GM23248 (cell line): ENCODE measurements around the gene SKP1.

Source experiments
- EZH2 ChIP-seq: fragments of 200-600 bp; sonication (generic); IDR thresholded peaks from 2 replicates; pipeline ENCODE4 v1.6.1; 2018; ENCODE audit warnings: antibody characterized with exemption, mild to moderate bottlenecking; ENCODE audit not compliant: insufficient read depth, poor library complexity, severe bottlenecking
- EZH2phosphoT487 ChIP-seq: fragments of 200-600 bp; sonication (generic); IDR thresholded peaks from 2 replicates; pipeline ENCODE4 v1.6.1; 2018; ENCODE audit warnings: antibody characterized with exemption, moderate library complexity, mild to moderate bottlenecking, low read depth; ENCODE audit not compliant: insufficient read depth

GRCh38 chr5:134120386-134121138 is 56.2 kb downstream of the SKP1 start:
- TF ChIP-seq EZH2, result no peak
- no peak for TF ChIP-seq EZH2phosphoT487
